Measurements from ENCODE around the gene IL36RN.

GRCh38 chr2:113013336-113013661, 45.7 kb upstream of the IL36RN start:
- no peak for TF ChIP-seq CTCF (IDR thresholded peaks at IDR 0.05; ENCODE audit: low read depth, low read length)
- TF ChIP-seq EZH2phosphoT487 (IDR thresholded peaks at IDR 0.05; ENCODE audit: low read depth): no peak
